GM19023 (cell line): ENCODE results near the gene BLOC1S1.
"Not testable (repeated sequence)": the region's sequence is repeated elsewhere in the genome, so short reads cannot be mapped to it uniquely, and the experiment has no call there.

Experiments
- ATAC-seq: cut with Tn5 transposase; IDR thresholded peaks from one replicate; pipeline ENCODE4 v1.9.1; 2021; ENCODE audit warnings: mild to moderate bottlenecking, moderate library complexity; ENCODE audit not compliant: unreplicated experiment

Gene BLOC1S1

GRCh38 chr12:55743406-55744339 is 27.8 kb downstream of the BLOC1S1 start:
- ATAC-seq: peak; percentile 52

- ATAC-seq: no peak
Measured at GRCh38 chr12:55744340-55745030, 28.6 kb downstream of the BLOC1S1 start.

GRCh38 chr12:55745361-55746173 is 29.7 kb downstream of the BLOC1S1 start:
- ATAC-seq: no peak

- no peak for ATAC-seq
Measured at GRCh38 chr12:55746174-55746912, 30.5 kb downstream of the BLOC1S1 start.

GRCh38 chr12:55746913-55747231 is 31.0 kb downstream of the BLOC1S1 start:
- no peak for ATAC-seq

- no peak for ATAC-seq
Measured at GRCh38 chr12:55748230-55748993, 32.6 kb downstream of the BLOC1S1 start.

- ATAC-seq: no peak
Measured at GRCh38 chr12:55755246-55755645, 39.4 kb downstream of the BLOC1S1 start.

- ATAC-seq: no peak
Measured at GRCh38 chr12:55757701-55758100, 41.9 kb downstream of the BLOC1S1 start.

GRCh38 chr12:55758575-55758974 is 42.7 kb downstream of the BLOC1S1 start:
- not testable (repeated sequence) for ATAC-seq

GRCh38 chr12:55760663-55761062 is 44.8 kb downstream of the BLOC1S1 start:
- no peak for ATAC-seq

- ATAC-seq: no peak
Measured at GRCh38 chr12:55762646-55763045, 46.8 kb downstream of the BLOC1S1 start.

GRCh38 chr12:55765736-55766290 is 50.0 kb downstream of the BLOC1S1 start:
- ATAC-seq: no peak

- ATAC-seq: no peak
Measured at GRCh38 chr12:55767156-55767555, 51.3 kb downstream of the BLOC1S1 start.
